HG03045 (cell line): ENCODE measurements around the gene NLE1.
"Not testable (repeated sequence)": the region's sequence is repeated elsewhere in the genome, so short reads cannot be mapped to it uniquely, and the experiment has no call there.

Source experiments
- ATAC-seq: cut with Tn5 transposase; IDR thresholded peaks from one replicate; pipeline ENCODE4 v1.9.1; 2021; ENCODE audit warnings: mild to moderate bottlenecking, moderate library complexity; ENCODE audit not compliant: unreplicated experiment

NLE1 gene

DNA sequence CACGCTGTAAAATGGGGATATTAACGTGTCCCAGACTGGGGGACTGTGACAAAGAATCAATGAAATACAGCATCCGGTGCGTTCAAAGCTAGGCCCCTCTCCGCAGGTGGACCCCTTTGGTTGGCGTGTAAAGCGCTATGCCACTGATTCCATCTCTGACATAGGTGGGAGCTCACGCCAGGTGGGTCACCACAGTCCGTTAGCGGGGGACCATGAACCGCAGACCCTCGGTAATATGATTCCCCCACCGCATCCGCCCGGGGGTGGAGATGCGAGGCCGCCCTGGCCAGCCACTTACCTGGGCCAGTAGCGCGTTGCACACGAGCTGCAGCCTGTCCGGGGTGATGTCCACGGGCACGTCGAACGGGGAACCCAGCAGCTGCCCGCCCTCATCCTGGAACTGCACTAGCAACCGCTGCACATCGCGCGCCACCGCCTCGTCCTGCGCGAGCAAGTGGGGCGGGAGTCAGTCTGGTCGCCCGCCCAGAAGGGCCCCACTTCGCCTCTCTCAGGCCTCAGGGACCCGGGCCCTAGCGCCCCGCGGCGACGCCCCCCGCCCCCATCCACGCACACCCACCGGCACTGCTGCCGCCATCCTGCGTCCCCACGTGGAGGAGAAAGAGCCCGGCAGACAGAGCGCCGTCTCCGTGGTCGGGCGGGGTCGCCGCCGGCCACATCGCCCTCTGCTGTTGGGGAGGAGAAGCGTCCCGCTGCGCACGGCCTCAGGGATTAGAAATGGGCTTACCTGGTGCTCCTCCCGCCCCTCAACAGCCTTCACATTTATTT is at the start of gene NLE1:
Gene NLE1 (minus strand): TSS at position 623 of the 786 bp plus-strand sequence. CDS start 28 bp downstream, at position 595.
- peak; percentile 76 for ATAC-seq

DNA sequence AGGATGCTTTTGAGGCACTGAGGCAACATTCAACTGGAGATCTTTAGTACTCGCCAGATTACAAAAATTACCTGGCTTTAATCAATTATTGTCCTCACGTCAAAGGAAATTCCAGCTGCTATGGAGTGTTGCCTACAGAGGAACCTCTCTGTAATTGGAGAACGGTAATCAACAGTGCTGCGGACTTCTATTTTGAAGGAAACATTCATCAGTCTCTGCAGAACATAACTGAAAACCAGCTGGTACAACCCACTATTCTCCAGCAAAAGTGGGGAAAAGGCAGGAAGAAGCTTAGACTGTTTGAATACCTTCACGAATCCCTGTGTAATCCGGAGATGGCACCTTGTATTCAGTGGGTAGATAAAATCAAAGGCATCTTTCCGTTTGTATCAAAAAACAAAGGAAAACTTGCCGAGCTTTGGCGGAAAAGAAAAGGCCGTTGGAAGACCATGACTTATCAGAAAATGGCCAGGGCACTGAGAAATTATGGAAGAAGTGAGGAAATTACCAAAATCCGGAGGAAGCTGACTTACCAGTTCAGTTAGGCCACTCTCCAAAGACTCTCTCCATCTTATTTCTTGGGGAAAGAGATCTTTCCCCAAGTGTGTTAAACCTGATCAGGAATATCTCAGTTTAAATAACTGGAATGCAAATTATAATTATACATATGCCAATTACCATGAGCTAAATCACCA is 49.0 kb upstream of the NLE1 start:
- no peak for ATAC-seq

DNA sequence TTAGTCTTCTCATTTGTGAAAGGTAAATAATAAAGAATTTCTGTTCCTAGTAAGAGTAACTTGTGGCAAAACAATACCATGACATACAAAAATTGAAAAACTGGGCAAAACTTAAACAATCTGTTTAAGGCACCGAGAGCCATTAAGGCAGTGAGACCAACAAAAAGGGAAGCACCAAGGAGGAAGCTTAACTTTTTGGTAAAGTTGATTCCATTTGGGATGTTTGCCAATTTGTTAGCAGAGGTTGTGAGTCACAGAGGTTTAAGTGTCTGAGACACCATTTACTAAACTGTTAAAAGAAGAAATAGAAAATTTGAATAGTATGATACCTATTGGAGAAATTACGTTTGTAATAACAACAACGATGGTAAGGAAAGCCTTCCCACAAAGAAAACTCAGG is 47.2 kb upstream of the NLE1 start:
- ATAC-seq: no peak

DNA sequence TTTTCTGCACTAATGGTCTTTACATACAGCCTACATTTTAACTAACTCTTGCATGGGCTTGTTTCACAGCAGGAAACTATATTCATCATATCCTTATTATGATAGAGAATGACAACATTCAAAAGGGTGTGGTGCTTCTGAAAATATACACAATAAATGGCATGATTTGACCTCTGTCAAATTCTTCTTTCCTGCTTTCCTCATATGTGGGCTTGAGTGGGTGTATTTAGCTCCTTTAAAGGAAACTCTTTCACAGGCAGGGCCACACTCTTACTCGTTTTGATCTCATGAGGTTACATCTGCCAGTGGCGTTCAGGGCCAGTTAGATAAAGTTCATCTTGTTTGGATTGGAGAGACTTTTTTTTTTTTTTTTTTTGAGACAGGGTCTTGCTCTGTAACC is 46.0 kb upstream of the NLE1 start:
- ATAC-seq: no peak

DNA sequence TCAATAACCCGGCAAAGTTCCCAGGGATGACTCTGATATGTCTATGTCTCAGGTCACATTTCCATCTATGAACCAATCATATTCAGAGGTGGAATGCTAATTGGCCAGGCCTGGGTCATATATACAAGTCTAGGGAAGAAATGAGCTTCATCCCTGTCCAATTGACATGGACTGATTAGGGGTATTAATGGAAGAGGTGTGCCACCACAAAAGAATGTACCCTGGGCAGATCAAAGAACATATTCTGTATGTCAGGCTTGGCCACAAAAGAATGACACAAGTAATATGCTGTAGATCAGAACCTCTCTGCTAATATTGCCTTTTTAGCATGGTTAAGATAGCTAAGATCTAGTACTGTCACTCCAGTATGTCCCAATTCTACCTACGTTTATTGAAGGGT is 45.4 kb upstream of the NLE1 start:
- no peak for ATAC-seq

DNA sequence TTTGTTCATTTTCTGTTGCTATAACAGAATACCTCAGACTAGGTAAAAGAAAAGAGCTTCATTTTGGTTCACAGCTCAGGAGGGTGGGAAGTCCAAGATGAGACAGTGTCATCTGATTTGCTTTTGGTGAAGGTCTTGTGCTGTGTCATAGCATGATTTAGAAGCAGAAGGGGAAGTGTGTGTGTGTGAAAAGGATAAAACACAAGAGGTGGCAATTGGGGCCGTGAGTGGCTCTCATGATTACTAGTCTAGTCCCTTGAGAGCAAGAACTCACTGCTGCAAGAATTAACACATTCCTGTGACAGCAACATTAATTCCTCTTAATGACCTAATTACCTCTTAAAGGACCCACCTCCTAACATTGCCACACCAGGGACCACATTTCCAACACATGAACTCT is 43.7 kb upstream of the NLE1 start:
- ATAC-seq: no peak

DNA sequence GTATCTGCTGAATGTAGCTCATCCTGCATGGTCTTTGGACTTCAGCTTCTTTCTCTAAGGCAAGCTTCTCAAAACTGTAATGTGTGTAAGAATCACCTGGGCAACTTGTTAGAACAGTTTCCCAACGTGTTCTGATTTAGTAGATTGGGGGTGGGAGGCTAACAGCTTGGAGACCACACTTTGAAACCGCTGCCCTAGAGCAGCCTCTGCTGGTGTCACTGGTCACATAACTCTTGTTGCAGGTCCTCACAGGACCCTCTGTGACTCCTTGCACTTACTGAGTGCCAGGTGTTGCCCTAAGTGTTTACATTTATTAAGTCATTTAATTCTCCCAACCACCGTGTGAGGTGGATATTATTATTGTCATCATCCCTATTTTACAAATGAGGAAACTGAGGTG is 42.2 kb upstream of the NLE1 start:
- no peak for ATAC-seq

DNA sequence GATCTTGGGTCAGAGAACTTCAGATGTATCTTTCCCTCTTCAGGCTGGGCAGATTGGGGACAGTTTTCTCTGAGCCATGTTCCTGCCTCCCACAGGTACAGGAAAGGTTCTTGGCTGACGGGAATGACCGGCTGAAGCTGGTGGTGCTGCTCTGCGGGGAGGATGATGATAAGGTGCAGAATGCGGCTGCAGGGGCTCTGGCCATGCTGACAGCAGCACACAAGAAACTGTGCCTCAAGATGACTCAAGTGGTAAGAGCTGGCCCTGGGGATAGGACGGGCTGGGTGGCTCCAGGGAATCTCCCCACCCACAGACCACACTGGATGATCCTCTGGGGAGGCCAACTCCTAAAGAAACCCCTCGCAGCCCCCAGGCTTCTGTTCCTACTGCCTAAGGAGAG is 41.2 kb upstream of the NLE1 start:
- ATAC-seq: no peak

DNA sequence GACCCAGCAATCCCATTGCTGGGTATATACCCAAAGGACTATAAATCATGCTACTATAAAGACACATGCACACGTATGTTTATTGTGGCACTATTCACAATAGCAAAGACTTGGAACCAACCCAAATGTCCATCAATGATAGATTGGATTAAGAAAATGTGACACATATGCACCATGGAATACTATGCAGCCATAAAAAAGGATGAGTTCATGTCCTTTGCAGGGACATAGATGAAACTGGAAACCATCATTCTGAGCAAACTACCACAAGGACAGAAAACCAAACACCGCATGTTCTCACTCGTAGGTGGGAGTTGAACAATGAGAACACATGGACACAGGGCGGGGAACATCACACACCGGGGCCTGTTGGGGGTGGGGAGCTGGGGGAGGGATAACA is 37.3 kb upstream of the NLE1 start:
- ATAC-seq: not testable (repeated sequence)

DNA sequence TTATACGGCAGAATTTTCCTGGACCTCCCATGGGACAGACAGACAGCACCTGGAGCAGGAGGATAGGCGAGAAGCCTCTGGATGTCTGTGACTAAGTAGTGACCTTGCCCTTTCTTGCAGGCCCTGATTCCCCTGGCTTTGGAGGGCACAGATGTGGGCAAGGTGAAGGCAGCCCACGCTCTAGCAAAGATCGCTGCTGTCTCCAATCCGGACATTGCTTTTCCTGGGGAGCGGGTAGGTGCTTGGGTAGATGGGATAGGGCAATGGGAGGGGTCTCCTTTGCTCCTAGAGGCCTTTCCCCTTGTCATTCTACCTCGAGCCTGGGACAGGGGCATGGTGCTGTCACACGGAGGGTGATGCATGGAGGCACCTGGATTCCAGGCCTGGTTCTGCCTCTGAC is 34.8 kb upstream of the NLE1 start:
- no peak for ATAC-seq

DNA sequence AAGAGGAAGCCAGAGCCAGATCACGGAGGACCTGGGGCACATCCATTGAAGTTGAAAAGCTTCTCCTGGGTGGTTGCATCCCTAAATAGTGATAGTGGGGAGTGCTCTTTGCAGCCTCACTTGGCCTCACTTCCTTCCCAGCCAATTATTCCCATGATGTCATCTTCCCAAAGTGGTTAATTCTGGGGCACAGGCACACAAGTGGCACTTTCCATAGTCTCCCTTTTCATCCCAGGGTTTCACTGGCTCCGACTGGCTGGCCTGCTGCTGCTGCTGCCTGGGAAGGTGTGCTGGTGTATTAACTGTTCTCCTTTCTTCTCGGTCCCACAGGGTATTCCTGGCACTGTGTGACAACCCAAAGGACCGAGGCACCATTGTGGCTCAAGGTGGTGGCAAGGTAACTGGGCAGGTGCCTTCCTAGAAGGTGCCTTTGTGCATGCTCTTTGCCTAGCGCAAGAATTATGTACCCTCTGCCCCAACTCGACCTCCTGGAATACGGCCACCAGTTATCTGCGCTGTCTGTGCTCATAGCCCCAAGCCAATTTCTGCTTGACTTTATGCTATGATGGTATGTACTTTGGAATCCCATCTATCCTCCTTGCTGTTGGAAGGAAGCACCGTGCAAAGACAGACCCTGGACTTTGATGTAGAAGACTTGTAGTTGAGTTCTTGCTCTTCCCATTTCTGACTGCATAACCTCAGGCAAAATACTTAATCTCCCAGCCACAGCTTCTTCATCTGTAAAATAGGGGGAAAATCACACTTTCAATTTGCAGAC is 33.7 kb upstream of the NLE1 start:
- ATAC-seq: no peak

DNA sequence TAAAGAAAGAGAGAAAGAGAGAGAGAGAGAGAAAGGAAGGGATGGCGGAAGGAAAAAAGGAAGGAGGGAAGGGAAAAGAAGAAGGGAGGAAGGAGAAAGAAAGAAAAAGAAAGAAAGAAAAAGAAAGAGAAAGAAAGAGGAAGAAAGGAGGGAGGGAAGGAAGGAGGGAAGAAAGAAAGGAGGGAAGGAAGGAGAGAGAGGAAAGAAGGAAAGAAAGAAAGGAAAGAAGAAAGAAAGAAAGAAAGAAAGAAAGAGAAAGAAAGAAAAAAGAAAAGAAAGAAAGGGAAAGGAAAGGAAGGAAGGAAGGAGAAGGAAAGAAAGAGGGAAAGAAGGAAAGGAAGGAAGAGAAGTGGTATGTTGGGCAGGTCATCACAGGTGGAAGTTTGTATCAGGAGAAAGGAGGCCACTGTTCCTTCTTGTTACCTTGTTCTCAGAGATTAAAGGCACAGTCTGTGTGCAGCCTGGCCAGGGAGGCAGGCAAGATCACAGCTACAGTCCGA is 32.8 kb upstream of the NLE1 start:
- ATAC-seq: no peak

DNA sequence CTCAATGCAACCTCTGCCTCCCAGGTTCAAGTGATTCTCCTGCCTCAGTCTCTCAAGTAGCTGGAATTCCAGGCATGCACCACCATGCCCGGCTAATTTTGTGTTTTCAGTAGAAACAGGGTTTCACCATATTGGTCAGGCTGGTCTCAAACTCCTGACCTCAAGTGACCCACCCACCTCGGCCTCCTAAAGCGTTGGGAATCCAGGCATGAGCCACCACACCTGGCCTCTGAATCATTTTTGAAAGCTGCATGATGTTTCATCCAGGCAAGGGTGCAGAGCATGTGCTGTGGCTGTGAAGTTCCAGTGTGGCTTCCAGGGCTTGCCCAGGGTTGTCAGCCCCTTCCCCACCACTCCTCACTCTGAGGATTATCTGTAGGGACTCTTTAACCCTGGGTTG is 30.2 kb upstream of the NLE1 start:
- ATAC-seq: not testable (repeated sequence)

DNA sequence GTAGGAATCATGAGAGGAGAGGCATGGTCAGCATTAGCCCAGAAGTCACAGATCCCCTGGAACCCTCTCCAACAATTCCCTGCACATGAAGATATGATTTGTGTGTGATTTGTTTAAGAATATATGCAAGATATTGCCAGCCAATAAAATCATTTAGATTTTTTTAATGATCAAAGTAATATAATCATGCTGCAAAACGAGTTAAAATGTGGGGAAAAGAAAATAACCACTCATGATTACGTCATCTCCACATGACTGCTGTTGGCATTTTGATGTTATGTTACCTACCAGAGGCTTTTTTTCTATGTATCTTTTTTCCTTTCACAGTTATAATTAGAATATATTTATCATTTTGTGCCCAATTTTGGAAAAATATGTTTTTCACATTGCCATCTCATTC is 29.7 kb upstream of the NLE1 start:
- no peak for ATAC-seq

DNA sequence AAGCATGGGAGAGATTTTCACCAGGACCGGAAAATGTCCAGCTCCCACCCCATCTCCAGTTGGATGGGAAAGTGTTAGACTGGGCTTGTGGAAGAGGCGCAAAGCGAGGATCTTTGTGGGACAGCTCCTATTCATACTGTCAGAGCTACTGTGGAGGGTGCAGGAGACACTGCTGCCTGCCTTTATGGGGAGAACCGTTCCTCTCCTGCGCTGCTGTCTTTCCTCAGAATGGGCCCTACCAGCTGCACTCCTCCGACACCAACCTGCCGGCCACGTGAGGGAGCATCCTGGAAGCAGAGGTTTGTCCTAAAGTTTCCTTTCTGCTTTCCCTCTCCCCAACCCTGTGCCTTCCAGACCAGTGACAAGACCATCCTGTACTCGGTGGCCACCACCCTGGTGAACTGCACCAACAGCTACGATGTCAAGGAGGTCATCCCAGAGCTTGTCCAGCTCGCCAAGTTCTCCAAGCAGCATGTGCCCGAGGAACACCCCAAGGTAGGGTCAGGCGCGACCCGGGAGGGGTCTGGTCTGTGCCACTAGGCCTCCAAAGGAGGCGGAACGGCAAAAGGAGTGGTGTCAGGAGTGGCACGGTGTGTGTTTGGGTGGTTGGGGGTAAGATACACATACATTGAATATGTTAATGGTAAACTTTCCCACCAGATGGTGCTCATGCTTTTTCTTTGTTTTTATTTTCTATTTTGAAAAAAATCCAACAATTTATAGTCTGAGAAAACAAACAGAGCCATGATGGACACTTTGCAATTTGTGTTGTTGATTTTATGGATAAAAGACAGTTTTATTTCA is 29.1 kb upstream of the NLE1 start:
- no peak for ATAC-seq

DNA sequence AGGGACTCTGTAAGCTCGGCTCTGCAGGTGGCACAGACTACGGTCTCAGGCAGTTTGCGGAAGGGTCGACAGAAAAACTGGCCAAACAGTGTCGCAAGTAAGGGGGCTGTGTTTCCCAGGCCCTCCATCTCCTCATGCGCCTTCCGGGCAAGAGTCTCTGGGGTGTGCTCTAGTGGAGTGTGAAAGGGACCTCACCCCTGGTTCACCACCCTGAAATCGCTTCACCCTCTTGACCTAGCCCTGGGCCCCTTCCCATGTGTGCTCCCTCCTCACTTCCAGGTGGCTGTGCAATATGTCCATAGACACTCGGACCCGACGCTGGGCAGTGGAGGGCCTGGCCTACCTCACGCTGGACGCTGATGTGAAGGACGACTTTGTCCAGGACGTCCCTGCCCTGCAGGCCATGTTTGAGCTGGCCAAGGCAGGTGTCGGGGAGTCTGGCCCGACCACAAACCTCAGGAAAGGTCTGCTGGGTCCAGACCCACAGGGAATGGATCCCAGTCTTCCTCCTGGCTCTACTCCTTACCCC is 27.8 kb upstream of the NLE1 start:
- no peak for ATAC-seq

DNA sequence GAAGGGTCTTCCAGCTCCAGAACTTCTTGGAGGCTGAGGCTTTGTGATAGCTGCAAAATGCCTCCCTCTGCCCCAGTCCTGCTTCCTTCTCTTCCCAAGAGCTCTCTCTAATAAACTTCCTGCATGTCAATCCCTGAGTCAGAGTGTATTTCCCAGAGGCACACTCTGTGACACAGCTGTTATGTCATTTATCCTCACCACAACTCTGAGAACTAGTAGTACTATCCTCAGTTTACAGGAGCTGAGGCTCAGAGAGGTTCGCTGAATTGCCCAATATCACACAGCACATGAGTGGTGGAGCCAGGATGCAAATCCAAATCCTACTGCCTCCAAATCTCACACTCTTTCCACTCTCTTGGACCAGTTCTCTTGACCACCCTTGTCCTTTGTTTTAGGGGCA is 25.6 kb upstream of the NLE1 start:
- ATAC-seq: no peak

DNA sequence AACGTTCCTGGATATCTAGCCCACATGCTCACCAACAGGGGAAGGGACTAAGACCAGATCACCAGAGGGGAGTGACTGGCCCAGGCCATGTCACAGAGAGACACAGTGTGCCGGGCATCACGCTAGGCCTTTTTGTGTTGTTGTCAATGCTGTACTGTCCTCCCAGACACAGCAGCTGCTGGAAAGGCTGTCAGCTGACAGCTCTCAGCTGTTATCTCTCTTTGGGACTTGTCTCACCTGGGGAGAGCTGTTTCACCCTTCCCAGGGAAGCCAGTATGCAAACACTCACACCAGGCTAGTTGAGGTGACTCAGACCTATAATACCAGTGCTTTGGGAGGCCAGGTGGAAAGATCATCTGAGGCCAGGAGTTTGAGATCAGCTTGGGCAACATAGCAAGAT is 24.9 kb upstream of the NLE1 start:
- ATAC-seq: no peak

DNA sequence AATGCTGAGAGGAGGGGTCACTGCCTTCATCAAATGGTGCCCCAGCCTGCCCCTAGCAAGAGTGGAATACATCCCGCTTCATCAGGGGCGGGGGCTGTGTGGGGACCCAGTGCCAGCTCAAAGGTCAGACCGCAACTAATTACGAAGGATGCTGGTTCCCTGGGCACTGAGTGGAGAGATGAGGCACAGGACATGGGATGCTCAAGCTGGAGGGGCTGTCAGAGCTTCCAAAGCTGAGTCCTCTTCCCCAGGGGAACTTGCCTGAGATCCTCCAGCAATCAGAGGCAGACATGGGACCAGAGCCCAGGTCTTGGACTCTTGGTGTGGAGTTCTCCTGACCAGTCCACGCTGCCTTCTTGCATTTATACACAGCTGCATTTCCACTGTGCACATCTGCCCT is 24.4 kb upstream of the NLE1 start:
- ATAC-seq: no peak

DNA sequence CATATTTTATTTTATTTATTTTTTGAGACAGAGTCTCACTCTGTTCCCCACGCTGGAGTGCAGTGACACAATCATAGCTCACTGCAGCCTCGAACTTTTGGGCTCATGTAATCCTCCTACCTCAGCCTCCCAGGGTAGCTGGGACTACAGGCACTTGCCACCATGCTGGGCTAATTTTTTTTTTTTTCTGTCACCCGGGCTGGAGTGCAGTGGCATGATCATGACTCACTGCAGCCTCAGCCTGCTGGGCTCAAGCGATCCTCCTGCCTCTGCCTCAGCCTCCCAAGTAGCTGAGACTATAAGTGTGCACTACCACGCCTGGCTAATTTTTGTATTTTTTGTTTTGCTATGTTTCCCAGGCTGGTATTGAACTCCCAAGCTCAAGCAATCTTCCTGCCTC is 22.6 kb upstream of the NLE1 start:
- ATAC-seq: no peak

DNA sequence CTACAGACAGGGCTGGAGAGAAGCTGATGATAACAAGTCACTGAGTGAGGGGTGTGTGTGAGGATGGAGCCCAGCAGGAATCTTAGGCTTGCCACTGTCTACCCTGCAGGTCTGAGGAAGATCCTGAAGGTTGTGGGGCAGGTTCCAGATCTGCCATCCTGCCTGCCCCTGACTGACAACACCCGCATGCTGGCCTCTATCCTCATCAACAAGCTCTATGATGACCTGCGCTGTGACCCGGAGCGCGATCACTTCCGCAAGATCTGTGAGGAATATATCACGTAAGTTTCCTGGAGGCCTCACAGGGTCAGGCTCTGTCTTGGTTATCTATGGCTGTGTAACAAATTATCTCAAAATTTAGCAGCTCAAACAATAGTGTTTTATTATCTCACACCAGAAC is 21.8 kb upstream of the NLE1 start:
- no peak for ATAC-seq
